ENCODE results near the gene ZNF598.

The ZNF598 gene

DNA sequence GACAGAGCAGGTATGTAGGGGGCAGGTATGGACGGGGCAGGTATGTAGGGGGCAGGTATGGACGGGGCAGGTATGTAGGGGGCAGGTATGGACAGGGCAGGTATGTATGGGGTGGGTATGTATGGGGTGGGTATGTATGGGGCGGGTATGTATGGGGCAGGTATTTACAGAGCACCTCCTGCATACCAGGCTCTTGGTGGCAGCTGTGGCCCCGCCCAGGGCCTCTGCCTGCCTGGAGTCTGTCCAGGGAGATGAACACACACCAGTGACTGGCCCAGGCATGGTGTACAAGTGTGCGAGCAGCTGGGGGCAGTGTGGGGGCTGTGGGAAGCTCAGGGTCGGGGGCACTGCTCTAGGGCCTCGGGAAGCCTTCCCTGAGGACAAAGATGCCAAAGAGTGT, 59.6 kb downstream of the ZNF598 start:
- Histone ChIP-seq H3K4me1 (no peaks in the 10 kb centered on the region), H3K4me3 (no peak overlapping the region)
- TF ChIP-seq Cebpa-rat (IDR thresholded peaks at IDR 0.05): no peak

DNA sequence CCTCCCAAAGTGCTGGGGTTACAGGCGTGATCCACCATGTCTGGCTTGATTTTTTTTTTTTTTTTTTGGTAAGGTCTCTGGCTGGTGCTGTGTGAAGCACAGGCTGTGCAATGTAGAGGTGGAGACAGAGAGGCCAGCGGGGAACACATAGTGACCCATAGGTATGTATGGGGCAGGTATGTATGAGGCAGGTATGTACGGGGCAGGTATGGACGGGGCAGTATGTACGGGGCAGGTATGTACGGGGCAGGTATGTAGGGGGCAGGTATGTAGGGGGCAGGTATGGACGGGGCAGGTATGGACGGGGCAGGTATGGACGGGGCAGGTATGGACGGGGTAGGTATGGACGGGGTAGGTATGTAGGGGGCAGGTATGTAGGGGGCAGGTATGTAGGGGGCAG, 60.1 kb downstream of the ZNF598 start:
- TF ChIP-seq Cebpa-rat (IDR thresholded peaks at IDR 0.05): no peak
- peaks cover 0 to 4% (median 0%) of the 10 kb centered on the region in 10 experiments; a peak in 3 of 20 replicates for H3K4me1 ChIP-seq
- no peaks in the 10 kb centered on the region for H3K27me3 ChIP-seq

More for the DNA sequence above, 59.6 kb downstream of the ZNF598 start:
- Histone ChIP-seq H3K27ac (no peak overlapping the region), H4K20me1 (no peaks in the 10 kb centered on the region; a peak in 1 of 22 replicates), H3K36me3 (no peaks in the 10 kb centered on the region), H3K27me3 (no peaks in the 10 kb centered on the region), H3K9ac (no peak overlapping the region), H3K9me3 (replicated peaks in 1 of 11) (no peaks in the 10 kb centered on the region), H3K4me2 (no peak overlapping the region)

More for the DNA sequence above, 60.1 kb downstream of the ZNF598 start:
- Histone ChIP-seq H3K4me2 (no peak overlapping the region), H3K9ac (no peak overlapping the region), H3K27ac (no peak overlapping the region), H3K36me3 (no peaks in the 10 kb centered on the region), H3K4me3 (no peak overlapping the region), H4K20me1 (no peaks in the 10 kb centered on the region; a peak in 1 of 22 replicates), H3K9me3 (replicated peaks in 1 of 11) (no peaks in the 10 kb centered on the region)
